ENCODE results near the gene CCHCR1. TPM values are rescaled to one million over a fixed set of nuclear protein-coding genes. Genes with fewer than 3 reads are reported as not detected.

Gene CCHCR1
- polyA plus RNA-seq, 2 of the 4 experiments (the other 2 are of a cell fraction) = 7.4 to 15.3 TPM

GRCh38 chr6:31126396-31127175, 31.0 kb downstream of the CCHCR1 start:
- CTCF ChIA-PET = interaction anchor here (0.6 to 7.0 kb wide), 10 partner anchors 10 to 240 kb away, joined by 3 to 46 read pairs (median 7); partner anchors contain the start of genes C6orf15 and PSORS1C1
- ATAC-seq (no peak; a peak in 1 of 6 replicates), FAIRE-seq (no peak), DNase-seq (ENCODE audit: low read depth in 1 of 2, low spot score in 1 of 2) (no peak)
- H3K4me2 ChIP-seq = peak overlapping the region; percentile 14; the same call in 1 of the 3 replicates
- H3K27ac ChIP-seq = peak overlapping the region; percentile 29 to 50; a peak in 2 of 6 replicates
- TF ChIP-seq NR3C1 (IDR thresholded peaks at IDR 0.05) = no peak
- no peak for TF ChIP-seq SREBF2 (IDR thresholded peaks at IDR 0.05)
- TF ChIP-seq KDM5A (IDR thresholded peaks at IDR 0.05) = no peak
- no peak for TF ChIP-seq CHD4 (IDR thresholded peaks at IDR 0.05; ENCODE audit: borderline replicate concordance)
- POLR2A ChIA-PET = no interaction called here
- no peaks in the 10 kb centered on the region for H3K9me3 ChIP-seq
- peaks cover 36% of the 10 kb centered on the region for H3K4me1 ChIP-seq
- WGBS (ENCODE audit: missing lambda C conversion rate) = 79% methylated on average over 14 of the region's 16 CpGs
- no peak overlapping the region for H3K4me3 ChIP-seq

GRCh38 chr6:31125586-31126363, 31.8 kb downstream of the CCHCR1 start:
- no peak overlapping the region for H3K4me3 ChIP-seq
- H3K27ac ChIP-seq = peak overlapping the region; percentile 44 to 50; a peak in 3 of 6 replicates
- POLR2A ChIA-PET = interaction anchor here (0.6 kb wide), 1 partner anchor 11 kb away, joined by 3 read pairs; the partner anchor contains the start of gene PSORS1C1

DNA sequence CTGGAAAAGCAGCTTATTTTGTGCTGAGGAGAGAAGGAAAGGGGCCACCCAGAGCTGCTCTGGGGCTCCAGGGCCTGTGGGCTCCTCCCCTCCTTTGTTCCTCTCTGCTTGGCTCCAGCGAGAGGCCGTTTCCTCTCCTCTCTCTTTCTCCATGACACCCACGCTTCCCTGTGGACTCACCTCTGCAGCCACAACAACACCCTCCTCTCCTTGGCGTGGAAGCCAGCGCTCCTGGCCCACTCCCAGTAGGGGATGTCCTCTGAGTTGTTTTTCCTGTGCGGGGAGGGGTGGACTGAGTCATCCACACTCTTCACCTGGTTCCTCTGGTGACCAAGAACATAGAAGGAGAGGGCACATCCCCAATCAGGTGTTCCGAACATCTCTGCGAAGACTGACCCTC, 32.4 kb downstream of the CCHCR1 start:
- Histone ChIP-seq H3K4me1 (peaks cover 36% of the 10 kb centered on the region), H3K4me3 (no peak overlapping the region), H3K9me3 (no peaks in the 10 kb centered on the region), H3K4me2 (peak overlapping the region; percentile 28; the same call in 1 of the 3 replicates), H3K27ac (peak overlapping the region; percentile 44 to 45; a peak in 2 of 6 replicates)
- ChIA-PET POLR2A (interaction anchor here (0.6 kb wide), 1 partner anchor 11 kb away, joined by 3 read pairs; the partner anchor contains the start of gene PSORS1C1), CTCF (interaction anchor here (1.1 to 7.0 kb wide), 3 partner anchors 9 to 69 kb away, joined by 3 to 46 read pairs (median 27); partner anchors contain the start of gene PSORS1C1)
- FAIRE-seq (no peak), ATAC-seq (no peak), DNase-seq (ENCODE audit: low read depth in 1 of 2, low spot score in 1 of 2) (no peak)
- 51% methylated on average over 8 of the region's 8 CpGs for WGBS (ENCODE audit: missing lambda C conversion rate)
- TF ChIP-seq PBX3 (IDR thresholded peaks at IDR 0.05) (no peak), JUNB (IDR thresholded peaks at IDR 0.05) (no peak), KDM5A (IDR thresholded peaks at IDR 0.05) (no peak), NR3C1 (IDR thresholded peaks at IDR 0.05) (no peak)

More at GRCh38 chr6:31125586-31126363, 31.8 kb downstream of the CCHCR1 start:
- TF ChIP-seq SREBF2 (IDR thresholded peaks at IDR 0.05) = no peak
- no peak for TF ChIP-seq FOSL2 (IDR thresholded peaks at IDR 0.05)
- 0 out of 2 replicates have a peak, but pooled peaks have one; percentile 17 for TF ChIP-seq FOSL2 (CRISPR knock-in tag; IDR thresholded peaks at IDR 0.05)
- TF ChIP-seq NR3C1 (IDR thresholded peaks at IDR 0.05) = no peak
- CTCF ChIA-PET = interaction anchor here (0.6 to 7.0 kb wide), 7 partner anchors 10 to 241 kb away, joined by 3 to 46 read pairs (median 8); partner anchors contain the start of gene PSORS1C1
- peak; percentile 31 to 50 for DNase-seq (ENCODE audit: low read depth in 1 of 2, low spot score in 1 of 2)
- no peaks in the 10 kb centered on the region for H3K9me3 ChIP-seq
- peaks cover 36% of the 10 kb centered on the region for H3K4me1 ChIP-seq
- no peak for FAIRE-seq
- peak overlapping the region; percentile 25; the same call in 2 of the 3 replicates for H3K4me2 ChIP-seq
- WGBS (ENCODE audit: missing lambda C conversion rate) = 44% methylated on average over 11 of the region's 12 CpGs
- peak; percentile 62 for ATAC-seq

- peaks cover 36% of the 10 kb centered on the region for H3K4me1 ChIP-seq
These were observed 34.6 kb downstream of the CCHCR1 start for GRCh38 chr6:31122791-31123706.

More at GRCh38 chr6:31122791-31123706, 34.6 kb downstream of the CCHCR1 start:
- no peak overlapping the region for H3K4me3 ChIP-seq
- 41% methylated on average over 12 of the region's 16 CpGs for WGBS (ENCODE audit: missing lambda C conversion rate)
- peak overlapping the region; percentile 67 for H3K4me2 ChIP-seq
- peak overlapping the region; percentile 66 to 77; a peak in 5 of 6 replicates for H3K27ac ChIP-seq
- peak; percentile 23 to 73 for DNase-seq (ENCODE audit: low read depth in 1 of 2, low spot score in 1 of 2)
- no peaks in the 10 kb centered on the region for H3K9me3 ChIP-seq
- TF ChIP-seq, protein P1, sequence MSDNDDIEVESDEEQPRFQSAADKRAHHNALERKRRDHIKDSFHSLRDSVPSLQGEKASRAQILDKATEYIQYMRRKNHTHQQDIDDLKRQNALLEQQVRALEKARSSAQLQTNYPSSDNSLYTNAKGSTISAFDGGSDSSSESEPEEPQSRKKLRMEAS (IDR thresholded peaks at IDR 0.05) = peak; percentile 58
- TF ChIP-seq RAD21 (conservative IDR thresholded peaks at IDR 0.05 in 1 of 2, IDR thresholded peaks at IDR 0.05 in 1 of 2) (no peak), POLR2A (IDR thresholded peaks at IDR 0.05; ENCODE audit: low read length) (no peak), RFX5 (IDR thresholded peaks at IDR 0.05) (no peak)
- ChIA-PET POLR2A (no interaction called here), CTCF (interaction anchor here (0.6 to 1.5 kb wide), 5 partner anchors 8 to 207 kb away, joined by 3 to 7 read pairs (median 4); partner anchors contain the start of gene PSORS1C1)
- ATAC-seq = peak; percentile 55 to 73; a peak in 5 of 6 replicates
- no peak for FAIRE-seq
